ENCODE data around the gene RHBDL3. TPM values are rescaled to one million over a fixed set of nuclear protein-coding genes. Genes with fewer than 3 reads are reported as not detected.

RHBDL3 gene
- total and polyA plus RNA-seq, 2 of the 8 experiments (the other 6 are each of a cell fraction or from before 2014, with no cell fraction given): 9.6 to 12.2 TPM

GRCh38 chr17:32227910-32228309 lies 37.7 kb upstream of the RHBDL3 start:
- H3K27me3 ChIP-seq (replicated peaks in 1 of 4; ENCODE audit: control insufficient read depth in 3 of 4, extremely low read depth in 1 of 4, insufficient read depth in 3 of 4, low read length in 3 of 4): no peaks in the 10 kb centered on the region
- H4K8ac ChIP-seq (ENCODE audit: extremely low read depth, insufficient read depth, low read length): no peak overlapping the region
- H3K4ac ChIP-seq (replicated peaks; ENCODE audit: insufficient read length, low read depth, low read length): no peak overlapping the region
- H3K27ac ChIP-seq (ENCODE audit: low read depth, low read length): peak overlapping the region; percentile 32; the same call in 1 of the 2 replicates
- DNase-seq (ENCODE audit: low read depth in 1 of 2, low spot score in 2 of 2): peak; percentile 54 to 58
- H2BK20ac ChIP-seq (ENCODE audit: low read length): no peak overlapping the region
- H3K79me1 ChIP-seq (ENCODE audit: low read depth, low read length): no peaks in the 10 kb centered on the region
- no peak overlapping the region for H2BK120ac ChIP-seq (replicated peaks; ENCODE audit: low read depth, low read length)
- 17% methylated on average over 9 of the region's 9 CpGs; no CpG with 5 or more reads in 1 of the 2 experiments for WGBS, 2 experiments (ENCODE audit: extremely low coverage in 1 of 2, insufficient coverage in 1 of 2, insufficient read length in 1 of 2, insufficient replicate concordance in 2 of 2, low coverage in 1 of 2, low lambda C conversion rate in 2 of 2, missing lambda C conversion rate in 1 of 2)
- no peak overlapping the region for H2AK5ac ChIP-seq (ENCODE audit: low read depth, low read length)
- H3K23ac ChIP-seq (ENCODE audit: insufficient read length): no peak overlapping the region
- H3K79me2 ChIP-seq (ENCODE audit: control insufficient read depth in 1 of 2, insufficient read depth in 2 of 2, low read length in 2 of 2): no peaks in the 10 kb centered on the region
- H2BK15ac ChIP-seq (ENCODE audit: low read length): no peak overlapping the region
- peak overlapping the region; percentile 85; the same call in 1 of the 2 replicates for H2BK5ac ChIP-seq (ENCODE audit: low read depth, low read length)
- peak overlapping the region; percentile 67 for H3K4me2 ChIP-seq (ENCODE audit: insufficient read depth in 1 of 2, low read depth in 2 of 2, low read length in 2 of 2)
- H3K4me1 ChIP-seq (replicated peaks in 1 of 4; ENCODE audit: control insufficient read depth in 3 of 4, insufficient read depth in 4 of 4, low read length in 3 of 4): peaks cover 0 to 15% (median 11%) of the 10 kb centered on the region in 4 experiments; a peak in 5 of 7 replicates
- ChIA-PET CTCF (ENCODE audit: partially characterized antibody) (interaction anchor here (0.7 to 2.8 kb wide), 4 partner anchors 9 to 36 kb away, joined by 3 to 8 read pairs (median 4); no protein-coding TSS in a partner anchor), POLR2A (ENCODE audit: partially characterized antibody) (interaction anchor here (1.1 to 1.7 kb wide), 2 partner anchors 17 to 123 kb away, joined by 3 read pairs; no protein-coding TSS in a partner anchor)
- peak overlapping the region in 1 of 4 experiments; percentile 37; a peak in 2 of 7 replicates for H3K9ac ChIP-seq (replicated peaks in 1 of 4; ENCODE audit: extremely low read depth in 1 of 4, low read depth in 3 of 4, low read length in 3 of 4)
- peak overlapping the region in 2 of 4 experiments; percentile 23 to 35; a peak in 4 of 8 replicates for H3K4me3 ChIP-seq (ENCODE audit: extremely low read depth in 1 of 4, insufficient read depth in 2 of 4, low read depth in 3 of 4, low read length in 4 of 4)
- no peak overlapping the region for H3K56ac ChIP-seq (replicated peaks; ENCODE audit: insufficient read length, low read depth, low read length)
- no peak overlapping the region for H2BK12ac ChIP-seq (ENCODE audit: low read depth, low read length)
- no peaks in the 10 kb centered on the region for H4K20me1 ChIP-seq (replicated peaks in 1 of 2; ENCODE audit: control insufficient read depth in 1 of 2, insufficient read depth in 2 of 2, low read length in 2 of 2)
- peak; percentile 97 for FAIRE-seq
- H3K18ac ChIP-seq (ENCODE audit: extremely low read depth, low read length): peak overlapping the region; percentile 20; the same call in 1 of the 2 replicates
- no peaks in the 10 kb centered on the region for H3K36me3 ChIP-seq (ENCODE audit: control insufficient read depth in 2 of 4, insufficient read depth in 4 of 4, low read length in 3 of 4)
- no peak overlapping the region for H4K5ac ChIP-seq (ENCODE audit: insufficient read length, low read depth, low read length)
- no peak overlapping the region for H2AFZ ChIP-seq (ENCODE audit: low read length)
- H4K91ac ChIP-seq (replicated peaks; ENCODE audit: insufficient read length, low read length): no peak overlapping the region
- H3K14ac ChIP-seq (ENCODE audit: insufficient read length): no peak overlapping the region
- peaks cover 3% of the 10 kb centered on the region; the same call in 1 of the 2 replicates for H3K23me2 ChIP-seq (ENCODE audit: low read depth, low read length)
- H3K9me3 ChIP-seq (ENCODE audit: insufficient read depth in 2 of 2, low read depth in 1 of 2, low read length in 1 of 2): no peaks in the 10 kb centered on the region
- TF ChIP-seq POLR2A (IDR thresholded peaks at IDR 0.05; ENCODE audit: control extremely low read depth in 1 of 2, low read depth in 2 of 2, low read length in 2 of 2) (no peak; a peak in 1 of 3 replicates), CHD1 (IDR thresholded peaks at IDR 0.05; ENCODE audit: low read depth, low read length) (no peak), KDM5A (IDR thresholded peaks at IDR 0.05; ENCODE audit: low read length) (no peak), SRF (IDR thresholded peaks at IDR 0.05; ENCODE audit: low read depth, low read length) (no peak), KDM4A (IDR thresholded peaks at IDR 0.05; ENCODE audit: low read depth, low read length, severe bottlenecking) (no peak), SUZ12 (IDR thresholded peaks at IDR 0.05; ENCODE audit: low read length) (no peak), EZH2 (IDR thresholded peaks at IDR 0.05; ENCODE audit: low read depth, low read length, severe bottlenecking) (no peak), JUN (IDR thresholded peaks at IDR 0.05; ENCODE audit: low read depth, low read length) (no peak)
